ENCODE measurements around the gene SERINC2.

DNA sequence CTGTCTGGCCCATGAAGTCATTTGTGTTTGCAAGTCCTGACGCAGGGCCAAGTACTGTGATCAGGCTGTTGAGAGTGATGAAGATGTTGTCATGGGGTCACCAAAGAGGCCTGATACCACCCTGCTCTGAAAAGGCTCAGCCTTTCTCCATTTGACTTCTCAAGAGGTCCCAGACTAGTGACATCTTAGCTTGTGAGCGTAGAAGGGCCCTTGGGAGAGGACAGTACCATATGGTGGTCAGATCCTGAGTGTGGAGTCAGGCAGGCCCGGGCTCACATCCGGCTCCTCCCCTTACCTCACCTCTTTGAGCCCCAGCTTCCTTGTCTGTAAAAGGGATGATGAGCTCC is 29.6 kb downstream of the SERINC2 start:
- TF ChIP-seq, protein P1, sequence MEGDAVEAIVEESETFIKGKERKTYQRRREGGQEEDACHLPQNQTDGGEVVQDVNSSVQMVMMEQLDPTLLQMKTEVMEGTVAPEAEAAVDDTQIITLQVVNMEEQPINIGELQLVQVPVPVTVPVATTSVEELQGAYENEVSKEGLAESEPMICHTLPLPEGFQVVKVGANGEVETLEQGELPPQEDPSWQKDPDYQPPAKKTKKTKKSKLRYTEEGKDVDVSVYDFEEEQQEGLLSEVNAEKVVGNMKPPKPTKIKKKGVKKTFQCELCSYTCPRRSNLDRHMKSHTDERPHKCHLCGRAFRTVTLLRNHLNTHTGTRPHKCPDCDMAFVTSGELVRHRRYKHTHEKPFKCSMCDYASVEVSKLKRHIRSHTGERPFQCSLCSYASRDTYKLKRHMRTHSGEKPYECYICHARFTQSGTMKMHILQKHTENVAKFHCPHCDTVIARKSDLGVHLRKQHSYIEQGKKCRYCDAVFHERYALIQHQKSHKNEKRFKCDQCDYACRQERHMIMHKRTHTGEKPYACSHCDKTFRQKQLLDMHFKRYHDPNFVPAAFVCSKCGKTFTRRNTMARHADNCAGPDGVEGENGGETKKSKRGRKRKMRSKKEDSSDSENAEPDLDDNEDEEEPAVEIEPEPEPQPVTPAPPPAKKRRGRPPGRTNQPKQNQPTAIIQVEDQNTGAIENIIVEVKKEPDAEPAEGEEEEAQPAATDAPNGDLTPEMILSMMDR (IDR thresholded peaks at IDR 0.05 in 8 of 11, conservative IDR thresholded peaks at IDR 0.05 in 3 of 11), result no peak
- TF ChIP-seq POLR2A (IDR thresholded peaks at IDR 0.05), result no peak

All from spleen (tissue), 7 donors.